Camera-type eye (tissue), 1 donor: ENCODE results near the gene RAD18. TPM values are rescaled to one million over a fixed set of nuclear protein-coding genes. Genes with fewer than 3 reads are reported as not detected.

Source experiments
- total RNA-seq: library from RNA; depleted of rRNA; stranded (reverse); fragments of >200 nt; gene quantifications from one replicate; pipeline ENCODE4 v1.2.3, GENCODE V29; 2014

Gene RAD18
- 23.7 TPM for total RNA-seq

GRCh38 chr3:8963137-8963853 lies at the start of gene RAD18:
Gene RAD18 (minus strand): TSS chr3:8963472. CDS start chr3:8963385, 87 bp downstream.

Other genes with a start within 250 kb of the RAD18 start
- gene CAV3, start 229.7 kb downstream of the RAD18 start, total RNA-seq, result 8.4 TPM
- gene OXTR, start 193.9 kb downstream of the RAD18 start, total RNA-seq, result 1.4 TPM